GM19463 (cell line): ENCODE results near the gene INCENP.
"Not testable (repeated sequence)": the region's sequence is repeated elsewhere in the genome, so short reads cannot be mapped to it uniquely, and the experiment has no call there.

Experiments used
- ATAC-seq: cut with Tn5 transposase; IDR thresholded peaks from one replicate; pipeline ENCODE4 v1.9.1; 2021; ENCODE audit warnings: mild to moderate bottlenecking, moderate library complexity; ENCODE audit not compliant: unreplicated experiment

The INCENP gene

GRCh38 chr11:62123669-62124185 lies at the start of gene INCENP:
Gene INCENP, plus strand, starts transcription at chr11:62124011. Its CDS starts 4,151 bp downstream, at chr11:62128162.
- ATAC-seq, result peak; percentile 95

GRCh38 chr11:62075438-62075837 lies 48.4 kb upstream of the INCENP start:
- ATAC-seq, result no peak

DNA sequence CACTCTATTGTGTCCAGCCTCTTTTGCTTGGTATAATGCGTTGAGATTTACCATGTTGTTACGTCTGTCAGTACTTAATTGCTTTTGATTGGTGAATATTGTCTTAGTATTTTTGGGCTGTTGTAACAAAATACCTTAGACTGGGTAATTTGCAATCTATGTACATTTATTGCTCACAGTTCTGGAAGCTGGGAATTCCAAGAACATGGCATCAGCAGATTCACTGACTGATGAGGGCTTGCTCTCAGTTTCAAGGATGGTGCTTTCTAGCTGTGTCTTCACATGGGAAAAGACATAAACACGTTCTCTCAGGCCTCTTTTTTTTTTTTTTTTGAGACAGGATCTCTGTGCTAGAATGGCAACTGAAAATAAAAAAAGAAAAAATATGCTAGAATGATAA lies 46.7 kb upstream of the INCENP start:
- ATAC-seq, result no peak

DNA sequence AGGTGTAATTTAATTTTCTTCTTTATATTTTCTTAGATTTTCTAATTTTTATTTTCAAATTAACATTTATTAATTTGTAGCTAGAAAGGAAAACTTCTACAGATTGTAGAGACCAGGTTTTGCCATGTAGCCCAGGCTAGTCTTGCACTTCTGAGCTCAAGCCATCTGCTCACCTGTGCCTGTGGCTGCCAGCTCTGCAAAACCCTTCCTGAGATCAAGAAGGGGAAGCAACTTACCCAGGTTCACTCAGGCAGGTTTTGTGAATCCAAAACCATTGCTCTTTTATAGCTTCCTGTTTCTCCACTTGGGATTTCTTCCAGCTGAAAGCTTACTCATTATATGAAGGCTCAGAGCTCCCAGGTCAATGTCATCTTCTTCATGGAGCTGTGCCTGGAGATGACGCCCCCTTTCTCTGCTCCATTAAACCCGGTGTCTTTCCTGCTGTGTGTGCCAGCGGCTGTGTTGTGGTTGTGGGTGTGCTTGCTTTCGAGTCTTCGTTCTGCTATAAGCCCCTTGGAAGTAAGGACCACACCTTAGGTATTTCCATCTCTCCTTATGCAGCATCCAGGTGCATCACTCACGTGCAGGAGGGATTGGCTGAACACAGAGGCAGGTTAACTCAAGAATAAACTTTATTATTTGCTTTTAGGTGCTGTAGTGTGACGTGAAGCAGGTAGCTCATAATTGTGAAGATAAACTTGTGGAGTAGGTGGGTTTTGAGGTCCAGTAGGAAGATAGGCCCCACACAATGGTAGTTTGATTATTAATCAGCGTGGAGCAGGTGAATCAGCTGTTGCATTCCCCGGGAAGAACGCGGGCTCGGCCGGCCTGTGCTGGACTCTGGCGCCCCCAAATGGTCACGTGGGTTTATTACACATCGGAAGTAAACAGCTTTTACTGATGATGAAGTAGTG lies 42.2 kb upstream of the INCENP start:
- ATAC-seq, result no peak

- ATAC-seq, result no peak
Observed at GRCh38 chr11:62082292-62082657, 41.5 kb upstream of the INCENP start.

- ATAC-seq, result not testable (repeated sequence)
Observed at GRCh38 chr11:62084801-62085200, 39.0 kb upstream of the INCENP start.

- ATAC-seq, result no peak
Observed at GRCh38 chr11:62087694-62088093, 36.1 kb upstream of the INCENP start.

GRCh38 chr11:62088331-62088933 lies 35.4 kb upstream of the INCENP start:
- no peak for ATAC-seq

DNA sequence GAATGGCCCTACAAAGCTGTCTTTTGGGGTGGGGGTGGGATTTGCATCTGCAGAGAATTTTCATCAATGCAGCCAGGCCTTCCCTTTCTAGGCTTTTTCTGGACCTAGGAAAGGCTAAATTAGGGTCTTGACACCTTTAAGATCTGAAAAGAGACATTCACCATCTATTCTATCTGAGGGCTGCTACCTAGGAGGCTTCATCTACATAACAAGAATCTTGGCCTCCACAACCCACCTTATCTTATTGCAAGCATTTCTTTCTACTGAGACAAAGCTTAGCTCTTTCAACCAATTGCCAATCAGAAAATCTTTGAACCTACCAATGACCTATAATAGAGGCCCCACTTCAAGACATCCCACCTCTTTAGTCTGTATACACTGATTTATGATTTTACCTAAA lies 20.7 kb upstream of the INCENP start:
- no peak for ATAC-seq

GRCh38 chr11:62103986-62104385 lies 19.8 kb upstream of the INCENP start:
- ATAC-seq, result no peak

DNA sequence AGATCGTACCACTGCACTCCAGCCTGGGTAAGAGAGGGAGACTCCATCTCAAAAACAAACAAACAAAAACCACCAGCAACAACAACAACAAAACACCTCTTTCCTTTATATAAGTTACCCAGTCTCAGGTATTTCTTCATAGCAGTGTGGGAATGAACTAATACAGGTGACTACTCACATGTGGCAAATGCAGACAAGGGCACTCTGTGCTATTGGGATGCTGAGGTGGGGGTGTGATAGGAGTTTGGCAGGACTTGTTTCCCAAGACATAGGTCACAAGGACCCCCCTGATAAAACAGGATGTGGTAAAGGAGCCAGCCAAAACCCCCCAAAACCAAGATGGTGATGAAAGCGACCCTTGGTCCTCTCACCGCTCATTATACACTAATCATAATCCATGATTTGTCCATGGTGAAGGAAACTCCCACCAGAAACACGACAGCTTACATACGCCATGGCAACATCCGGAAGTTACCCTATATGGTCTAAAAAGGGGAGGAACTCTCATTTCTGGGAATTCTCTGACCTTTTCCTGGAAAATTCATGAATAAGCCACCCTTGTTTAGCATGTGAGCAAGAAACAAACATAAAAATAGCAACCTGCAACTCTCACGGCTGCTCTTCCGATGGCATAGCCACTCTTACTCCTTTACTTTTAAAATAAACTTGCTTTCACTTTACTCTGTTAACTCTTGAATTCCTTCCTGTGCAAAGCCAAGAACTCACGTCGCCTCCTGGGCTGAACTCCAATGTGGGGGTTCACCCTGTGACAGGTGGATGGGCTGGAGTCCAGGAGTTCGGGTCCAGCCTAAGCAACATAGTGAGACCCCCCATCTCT lies 18.8 kb upstream of the INCENP start:
- no peak for ATAC-seq

DNA sequence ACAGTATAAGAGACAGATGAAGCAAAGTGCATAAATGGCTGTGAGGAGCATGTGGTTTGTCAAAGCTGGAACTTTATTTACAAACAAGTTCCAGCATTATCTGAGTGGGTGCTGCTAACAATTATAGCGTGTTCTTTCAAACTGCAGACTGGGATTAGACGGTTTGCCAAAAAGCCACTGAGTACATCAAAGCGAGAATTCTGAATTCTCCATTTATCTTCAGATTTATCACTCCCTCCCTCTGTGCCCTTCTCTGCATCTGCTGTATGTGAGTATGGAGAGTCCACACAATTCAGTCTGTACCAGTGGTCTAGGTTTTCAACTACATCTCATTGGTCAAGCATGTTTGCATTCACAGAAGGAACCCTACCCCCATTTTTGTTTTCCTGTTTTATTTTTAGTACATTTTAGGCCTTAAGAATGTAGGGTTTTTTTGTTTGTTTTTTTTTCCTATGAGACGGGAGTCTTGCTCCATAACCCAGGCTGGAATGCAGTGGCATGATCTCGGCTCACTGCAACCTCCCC lies 18.1 kb upstream of the INCENP start:
- ATAC-seq, result no peak

GRCh38 chr11:62108017-62108750 lies 15.6 kb upstream of the INCENP start:
- ATAC-seq, result no peak

DNA sequence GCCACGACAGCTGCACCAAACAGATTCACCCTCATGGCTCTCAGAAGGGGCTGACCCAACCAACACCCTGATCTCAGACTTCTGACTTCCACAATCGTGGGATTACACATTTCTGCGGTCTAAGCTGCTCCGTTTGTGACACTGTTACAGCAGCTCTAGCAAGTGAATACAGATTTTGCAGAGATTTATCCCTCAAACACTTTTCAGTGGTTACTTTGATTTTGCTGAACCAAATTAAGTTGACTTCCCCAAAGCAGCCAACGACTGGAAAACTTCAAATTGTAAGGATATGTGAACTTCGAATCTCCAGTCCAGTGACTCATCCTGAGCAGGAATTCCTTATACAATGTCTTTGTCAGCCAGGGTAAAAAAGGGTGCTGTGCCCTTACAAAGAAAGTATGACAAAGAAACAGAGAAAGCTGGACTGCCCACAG lies 14.8 kb upstream of the INCENP start:
- ATAC-seq, result no peak

DNA sequence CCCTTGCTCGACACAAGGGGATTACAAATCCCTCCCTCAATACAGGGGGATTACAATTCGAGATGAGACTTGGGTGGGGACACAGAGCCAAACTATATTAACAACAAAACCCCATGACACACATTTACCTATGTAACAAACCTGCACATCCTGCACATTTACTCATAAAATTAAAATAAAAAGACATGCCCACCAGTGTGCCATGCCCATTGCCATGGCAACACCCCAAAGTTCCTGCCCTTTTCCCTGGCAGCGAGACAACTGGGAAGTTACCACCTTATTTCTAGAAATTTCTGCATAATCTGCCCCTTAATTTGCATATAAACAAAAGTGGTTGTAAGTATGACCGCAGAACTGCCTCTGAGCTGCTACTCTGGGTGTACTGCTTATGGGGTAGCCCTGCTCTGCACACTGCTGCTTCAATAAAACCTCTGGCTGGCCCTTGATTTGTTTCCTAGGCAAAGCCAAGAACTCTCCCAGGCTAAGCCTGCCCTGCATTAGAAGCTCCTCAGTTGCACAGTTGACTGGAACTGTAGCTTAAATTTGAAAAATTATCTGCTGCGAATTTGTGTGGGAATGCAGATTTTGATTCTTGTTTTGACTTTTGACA lies 8.6 kb upstream of the INCENP start:
- ATAC-seq, result no peak

DNA sequence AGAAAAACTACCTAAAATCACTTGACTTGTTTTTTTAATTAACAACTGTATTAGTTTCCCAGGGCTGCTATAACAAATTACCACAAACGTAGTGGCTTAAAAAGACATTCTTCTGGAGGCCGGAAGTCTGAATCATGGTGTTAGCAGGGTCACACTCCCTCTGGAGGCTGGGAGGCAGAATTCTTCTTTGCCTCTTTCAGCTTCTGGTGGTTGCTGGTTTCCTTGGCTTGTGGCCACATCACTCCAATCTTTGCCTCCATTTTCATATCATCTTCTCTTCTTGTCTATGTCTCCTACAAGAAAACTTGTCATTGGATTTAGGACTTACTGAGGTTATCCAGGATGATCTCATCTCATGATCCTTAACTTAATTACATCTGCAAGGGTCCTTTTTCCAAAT lies 7.4 kb upstream of the INCENP start:
- ATAC-seq, result no peak

- no peak for ATAC-seq
Observed at GRCh38 chr11:62119569-62119968, 4.2 kb upstream of the INCENP start.

DNA sequence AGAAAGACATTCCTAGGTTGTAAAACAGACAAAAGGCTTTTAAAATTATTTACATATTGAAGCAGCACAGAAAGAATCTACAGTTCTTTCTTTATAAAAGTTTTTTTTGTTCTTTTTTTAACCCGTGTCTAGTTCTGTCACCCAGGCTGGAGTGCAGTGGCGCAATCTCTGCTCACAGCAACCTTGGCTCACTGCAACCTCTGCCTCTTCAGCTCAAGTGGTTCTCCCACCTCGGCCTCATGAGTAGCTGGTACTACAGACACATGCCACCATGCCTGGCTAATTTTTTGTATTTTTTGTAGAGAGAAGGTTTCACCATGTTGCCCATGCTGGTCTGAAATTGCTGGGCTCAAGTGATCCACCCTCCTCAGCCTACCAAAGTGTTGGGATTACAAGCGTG lies 3.8 kb upstream of the INCENP start:
- ATAC-seq, result no peak

DNA sequence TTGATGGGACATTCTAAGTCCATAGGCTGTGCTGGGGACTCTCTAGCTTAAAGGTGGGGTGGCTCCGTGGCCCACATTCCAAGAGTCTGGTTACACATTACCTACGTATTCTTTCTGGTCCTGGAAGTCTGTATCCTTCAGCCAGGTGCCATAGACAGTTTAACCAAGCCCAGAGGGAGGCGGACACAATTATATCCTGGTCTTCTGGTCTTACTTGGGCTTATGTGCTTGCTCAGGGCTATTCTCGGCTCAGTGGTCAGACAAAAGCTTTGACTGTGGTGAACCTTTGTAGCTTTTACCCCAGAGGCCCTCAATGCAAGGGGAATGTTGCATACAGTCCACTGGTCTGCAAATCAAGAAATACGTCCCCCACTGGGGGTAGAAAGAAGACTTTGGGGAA lies 3.4 kb upstream of the INCENP start:
- no peak for ATAC-seq

DNA sequence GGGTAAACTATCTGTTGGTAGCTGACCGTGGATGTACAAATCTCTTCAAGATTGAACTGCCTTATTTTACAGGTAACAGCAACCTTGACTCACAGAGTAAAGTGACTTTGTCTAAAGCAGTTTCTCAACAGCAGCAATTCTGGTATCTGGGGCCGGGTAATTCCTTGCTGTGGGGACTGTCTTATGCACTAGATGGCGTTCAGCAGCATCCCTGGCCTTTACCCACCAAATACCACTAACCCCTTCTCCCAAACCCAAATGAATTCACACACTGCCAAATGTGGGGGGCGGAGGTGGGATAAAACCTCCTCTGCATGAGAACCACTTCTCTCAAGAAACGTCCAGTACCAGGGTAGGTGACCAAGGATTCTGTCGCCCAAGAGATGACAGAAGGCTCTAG lies 1.7 kb upstream of the INCENP start:
- no peak for ATAC-seq
